ENCODE data around the gene ERGIC1.

GRCh38 chr5:172871536-172871935 lies 37.5 kb downstream of the ERGIC1 start:
- TF ChIP-seq CTCF (IDR thresholded peaks at IDR 0.05), result no peak
- TF ChIP-seq POLR2A (IDR thresholded peaks at IDR 0.05), result no peak

All from esophagus squamous epithelium (tissue), 4 donors.